ENCODE results near the gene RNF14. TPM values are rescaled to one million over a fixed set of nuclear protein-coding genes. Genes with fewer than 3 reads are reported as not detected.

The RNF14 gene
- polyA plus RNA-seq, 3 donors: 9.7 to 52.8 (median 31.2) TPM

GRCh38 chr5:142009886-142010285 lies 41.0 kb downstream of the RNF14 start:
- Histone ChIP-seq H3K9ac (ENCODE audit: insufficient read depth, low read length, poor library complexity, severe bottlenecking) (no peak overlapping the region), H4K20me1 (ENCODE audit: insufficient read depth, low read length) (no peaks in the 10 kb centered on the region), H3K27ac (ENCODE audit: low read depth in 1 of 2, low read length in 2 of 2) (no peak overlapping the region), H3K4me2 (replicated peaks; ENCODE audit: extremely low read depth, low read length, poor library complexity, severe bottlenecking) (no peak overlapping the region), H3K79me2 (ENCODE audit: insufficient read depth, low read length) (no peaks in the 10 kb centered on the region), H3K4me3 (replicated peaks in 1 of 3; ENCODE audit: low read depth in 2 of 3, low read length in 3 of 3) (no peak overlapping the region), H3K27me3 (ENCODE audit: control insufficient read depth in 2 of 2, insufficient read depth in 2 of 2, low read length in 2 of 2) (no peaks in the 10 kb centered on the region), H2AFZ (ENCODE audit: insufficient read depth, low read depth, low read length, poor library complexity, severe bottlenecking) (no peak overlapping the region), H3K4me1 (ENCODE audit: control insufficient read depth in 1 of 2, insufficient read depth in 2 of 2, low read length in 2 of 2) (peaks cover 31 to 42% of the 10 kb centered on the region in 2 donors), H3K9me3 (replicated peaks in 1 of 2; ENCODE audit: control insufficient read depth in 1 of 2, insufficient read depth in 1 of 2, low read length in 2 of 2) (no peaks in the 10 kb centered on the region), H3K36me3 (replicated peaks in 1 of 2; ENCODE audit: control insufficient read depth in 1 of 2, insufficient read depth in 2 of 2, low read length in 2 of 2) (peaks cover 10 to 31% of the 10 kb centered on the region in 2 donors)
- intact Hi-C loops (cut with micrococcal nuclease): loop anchor here in 1 of 2 donors (5.0 to 10.0 kb wide), 2 partner anchors 122 to 215 kb away; no protein-coding TSS in a partner anchor
- DNase-seq: no peak
- no peak overlapping the region for H3K4me3 Mint-ChIP-seq
- H3K36me3 Mint-ChIP-seq: peaks cover 41 to 44% of the 10 kb centered on the region in 2 donors
- H3K27ac Mint-ChIP-seq: no peak overlapping the region
- WGBS (ENCODE audit: insufficient coverage): 87% methylated on average over 3 of the region's 4 CpGs
- H3K9me3 Mint-ChIP-seq: peaks cover 0 to 3% (median 0%) of the 10 kb centered on the region in 7 donors
- H3K4me1 Mint-ChIP-seq: peaks cover 43% of the 10 kb centered on the region
- H3K27me3 Mint-ChIP-seq (ENCODE audit: low read depth in 3 of 3): no peaks in the 10 kb centered on the region
- no peak for TF ChIP-seq CTCF (IDR thresholded peaks at IDR 0.05)

- H2AFZ ChIP-seq (ENCODE audit: insufficient read depth, low read depth, low read length, poor library complexity, severe bottlenecking): peak overlapping the region; percentile 95
- H4K20me1 ChIP-seq (ENCODE audit: insufficient read depth, low read length): no peaks in the 10 kb centered on the region
- peak overlapping the region in 1 of 3 experiments; percentile 80 for H3K4me3 ChIP-seq (replicated peaks in 1 of 3; ENCODE audit: low read depth in 2 of 3, low read length in 3 of 3)
- Mint-ChIP-seq H3K27ac (peak overlapping the region in 4 of 7 donors; percentile 30 to 94 (median 73)), H3K36me3 (peaks cover 26% of the 10 kb centered on the region in 2 donors), H3K27me3 (ENCODE audit: low read depth in 3 of 3) (peaks cover 0 to 2% (median 0%) of the 10 kb centered on the region in 3 donors), H3K9me3 (peaks cover 0 to 3% (median 0%) of the 10 kb centered on the region in 7 donors), H3K4me1 (peaks cover 57% of the 10 kb centered on the region), H3K4me3 (peak overlapping the region; percentile 79 to 91)
- no peak overlapping the region for H3K27ac ChIP-seq (ENCODE audit: low read depth in 1 of 2, low read length in 2 of 2)
- peaks cover 0 to 15% of the 10 kb centered on the region in 2 donors for H3K36me3 ChIP-seq (replicated peaks in 1 of 2; ENCODE audit: control insufficient read depth in 1 of 2, insufficient read depth in 2 of 2, low read length in 2 of 2)
- no peak for TF ChIP-seq CTCF (IDR thresholded peaks at IDR 0.05)
- peaks cover 45 to 56% of the 10 kb centered on the region in 2 donors for H3K4me1 ChIP-seq (ENCODE audit: control insufficient read depth in 1 of 2, insufficient read depth in 2 of 2, low read length in 2 of 2)
- H3K27me3 ChIP-seq (ENCODE audit: control insufficient read depth in 2 of 2, insufficient read depth in 2 of 2, low read length in 2 of 2): no peaks in the 10 kb centered on the region
- no peaks in the 10 kb centered on the region for H3K9me3 ChIP-seq (replicated peaks in 1 of 2; ENCODE audit: control insufficient read depth in 1 of 2, insufficient read depth in 1 of 2, low read length in 2 of 2)
- H3K79me2 ChIP-seq (ENCODE audit: insufficient read depth, low read length): no peaks in the 10 kb centered on the region
- no peak overlapping the region for H3K9ac ChIP-seq (ENCODE audit: insufficient read depth, low read length, poor library complexity, severe bottlenecking)
- H3K4me2 ChIP-seq (replicated peaks; ENCODE audit: extremely low read depth, low read length, poor library complexity, severe bottlenecking): peak overlapping the region; percentile 83
- DNase-seq: no peak
- WGBS (ENCODE audit: insufficient coverage): 82% methylated on average over 2 of the region's 9 CpGs
- intact Hi-C loops (cut with micrococcal nuclease): loop anchor here in 1 of 2 donors (10.0 kb wide), 1 partner anchor 213 kb away; no protein-coding TSS in a partner anchor
Observed at GRCh38 chr5:142011572-142012185, 42.8 kb downstream of the RNF14 start.

All from CD14-positive monocyte (primary cell).